Dedifferentiated amniotic fluid mesenchymal stem cell (primary cell): ENCODE measurements around the gene GATD1.

ENCODE experiments used
- DNase-seq: peaks from one replicate; pipeline ENCODE4 v3.0.0-alpha.2; 2016; ENCODE audit errors: extremely low spot score

GATD1 gene

DNA sequence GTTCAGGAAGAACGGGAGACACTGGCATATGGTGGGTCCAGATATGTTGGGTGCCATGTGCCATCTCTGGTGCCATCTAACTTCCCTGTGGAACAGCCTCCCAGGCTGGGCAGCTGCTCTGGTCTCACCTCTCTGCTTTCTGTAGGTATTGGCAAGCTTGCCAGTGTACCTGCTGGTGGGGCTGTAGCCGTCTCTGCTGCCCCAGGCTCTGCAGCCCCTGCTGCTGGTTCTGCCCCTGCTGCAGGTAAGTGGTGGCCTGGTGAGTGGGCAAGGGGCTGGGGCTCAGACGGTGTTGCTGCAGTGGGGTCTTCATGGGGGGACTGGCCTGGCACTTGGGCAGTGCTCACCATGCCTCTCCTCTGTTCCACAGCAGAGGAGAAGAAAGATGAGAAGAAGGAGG, 35.1 kb upstream of the GATD1 start:
- DNase-seq: no peak

DNA sequence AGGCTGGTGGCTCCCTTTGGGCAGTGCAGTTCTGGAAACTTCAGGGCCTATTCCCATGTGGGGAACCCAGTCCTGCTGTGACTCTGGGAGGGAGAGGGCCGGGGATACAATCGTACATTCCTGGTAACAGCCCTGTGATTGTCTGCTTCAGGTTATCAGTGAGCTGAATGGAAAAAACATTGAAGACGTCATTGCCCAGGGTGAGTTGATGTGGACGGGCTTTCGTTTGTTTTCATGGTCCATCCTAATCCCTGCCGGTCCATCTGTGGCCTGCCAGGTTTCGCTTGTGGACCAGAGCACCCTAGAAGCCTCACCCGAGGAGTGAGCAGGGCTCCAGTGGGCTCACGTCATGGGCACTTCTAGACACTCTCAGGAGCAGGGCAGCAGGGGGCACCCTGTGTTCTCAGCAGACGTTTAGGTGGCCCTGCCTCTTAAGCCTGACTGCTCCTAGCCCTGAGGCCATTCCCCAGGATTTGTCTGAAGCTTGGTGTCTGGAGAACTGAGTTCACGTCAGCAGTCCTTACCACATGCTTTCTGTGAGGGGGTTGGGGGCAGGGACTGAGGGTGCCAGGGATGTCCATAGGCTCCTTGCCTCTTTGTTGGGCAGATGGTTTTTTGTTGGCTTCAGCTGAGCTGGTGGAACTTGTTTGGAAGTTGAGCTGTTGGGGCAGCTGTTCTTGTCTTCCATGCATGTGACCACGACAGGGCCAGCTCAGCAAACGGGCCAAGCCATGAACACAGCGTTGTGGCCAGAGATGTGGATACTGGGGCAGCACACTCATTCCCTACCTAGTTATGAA, 34.4 kb upstream of the GATD1 start:
- DNase-seq: no peak

DNA sequence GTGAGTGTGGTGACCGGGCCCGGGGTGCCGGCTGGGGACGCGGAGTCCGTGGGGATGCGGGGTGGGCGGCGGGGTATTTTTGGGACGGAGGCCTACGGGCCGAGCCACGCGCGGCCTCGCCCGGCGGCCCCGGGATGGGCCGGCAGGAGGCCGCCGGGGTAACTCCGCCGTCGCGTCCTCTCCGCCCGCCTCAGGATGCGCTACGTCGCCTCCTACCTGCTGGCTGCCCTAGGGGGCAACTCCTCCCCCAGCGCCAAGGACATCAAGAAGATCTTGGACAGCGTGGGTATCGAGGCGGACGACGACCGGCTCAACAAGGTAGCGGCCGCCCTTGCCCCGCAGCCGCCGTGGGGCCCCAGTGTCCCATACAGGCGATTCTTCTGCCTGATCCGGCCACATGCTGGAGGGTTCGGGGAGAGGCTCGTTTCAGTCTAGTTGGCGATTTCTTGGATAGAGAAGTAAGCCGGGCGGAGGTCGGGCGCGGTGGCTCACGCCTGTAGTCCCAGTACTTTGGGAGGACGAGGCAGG, 32.8 kb upstream of the GATD1 start:
- DNase-seq: no peak

DNA sequence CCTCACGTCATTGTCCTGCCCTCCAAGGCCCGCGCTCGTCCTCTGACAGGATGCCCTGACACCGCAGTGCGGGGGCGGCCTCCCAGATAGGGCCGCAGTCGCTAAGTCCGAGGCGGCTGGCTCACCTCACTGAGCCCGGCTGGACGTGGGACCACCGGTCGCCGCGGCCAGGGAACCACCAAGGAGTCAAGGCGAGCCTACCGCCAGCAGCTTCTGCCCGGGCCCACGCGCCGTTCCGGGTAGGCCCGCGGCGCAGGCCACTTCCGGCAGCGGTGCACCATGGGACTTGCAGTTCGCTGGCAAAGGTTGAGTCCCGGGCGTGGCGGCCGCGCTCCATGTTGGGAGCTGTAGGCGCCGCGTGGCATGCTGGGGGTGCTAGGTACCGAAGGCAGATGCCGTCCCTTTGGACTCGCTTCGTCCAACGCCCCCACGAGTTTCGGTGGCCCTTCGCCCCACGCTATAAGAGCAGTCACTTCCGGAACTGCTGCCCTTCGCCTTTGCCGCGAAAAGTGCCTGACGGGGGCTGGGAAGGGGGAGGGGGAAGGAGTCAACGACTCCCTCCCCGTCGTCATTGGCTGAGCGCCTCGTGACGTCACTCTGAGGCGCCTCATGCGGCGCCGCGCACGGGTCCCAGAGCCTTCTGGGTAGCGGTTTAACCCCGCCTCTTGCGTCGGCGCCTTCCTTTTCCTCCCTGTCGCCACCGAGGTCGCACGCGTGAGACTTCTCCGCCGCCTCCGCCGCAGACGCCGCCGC, 32.2 kb upstream of the GATD1 start, which contains the start of gene RPLP2:
TSS of gene RPLP2 (plus strand) at position 681 of the 753 bp plus-strand sequence. CDS start 268 bp downstream, outside the sequence.
- peak; percentile 95 for DNase-seq

- no peak for DNase-seq
Measured at GRCh38 chr11:808427-809286, 31.4 kb upstream of the GATD1 start.

DNA sequence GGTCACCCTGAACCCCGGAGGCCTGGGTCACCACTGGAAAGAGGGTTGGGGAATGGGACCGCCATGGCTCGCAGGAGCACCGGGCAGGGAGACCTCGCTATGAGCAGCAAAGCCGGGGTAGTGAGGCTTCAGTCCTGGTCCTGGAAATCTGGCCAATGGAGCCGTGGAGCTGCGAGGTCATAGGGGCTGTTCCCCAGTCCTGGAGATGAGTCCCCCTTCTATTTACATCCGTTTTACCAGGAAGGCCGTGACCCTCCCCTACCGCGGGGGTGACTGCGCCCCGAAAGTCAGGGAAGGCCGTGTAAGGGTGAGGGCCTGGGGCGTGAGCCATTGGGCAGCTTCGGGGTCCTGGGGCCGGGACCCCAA, 27.3 kb upstream of the GATD1 start:
- DNase-seq: no peak

DNA sequence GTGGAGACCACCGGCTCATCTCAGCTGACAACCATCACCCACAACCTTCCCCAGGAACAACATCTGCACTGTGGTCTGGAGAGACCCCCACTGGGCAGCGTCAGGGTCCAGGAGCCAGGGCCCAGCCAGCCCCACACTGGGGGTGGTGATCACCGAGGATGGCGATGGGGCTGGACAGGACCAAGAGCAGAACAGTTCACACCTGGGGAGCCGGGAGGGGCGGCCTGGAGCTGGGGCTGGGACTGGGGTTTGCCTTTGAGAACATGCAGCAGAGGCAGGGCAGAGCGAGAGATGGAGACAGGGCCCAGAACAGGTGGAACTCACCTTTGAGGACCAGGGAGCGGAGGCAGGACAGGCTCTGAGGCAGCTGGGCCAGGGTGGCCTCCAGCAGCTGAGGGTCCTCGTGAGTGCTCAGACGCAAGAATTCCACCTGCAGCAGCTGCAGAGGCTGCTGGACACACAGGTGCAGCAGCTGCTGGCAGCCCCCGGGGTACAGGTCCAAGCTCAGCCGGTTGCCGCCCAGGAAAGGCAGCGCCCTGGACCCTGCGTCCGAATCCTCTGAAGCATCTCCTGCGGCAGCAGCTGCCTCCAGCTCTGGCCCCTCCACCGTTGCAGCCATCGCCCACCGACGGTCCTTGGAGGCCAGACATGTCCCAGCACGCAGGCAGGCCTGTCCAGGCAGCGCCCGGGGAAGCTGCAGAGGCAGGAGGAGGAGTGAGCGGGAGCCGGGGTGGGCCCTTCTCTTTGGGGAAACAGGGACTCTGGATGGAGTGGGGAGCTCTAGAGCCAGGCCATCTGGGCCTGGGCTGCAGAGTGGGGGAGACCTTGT, 26.7 kb upstream of the GATD1 start:
- no peak for DNase-seq

DNA sequence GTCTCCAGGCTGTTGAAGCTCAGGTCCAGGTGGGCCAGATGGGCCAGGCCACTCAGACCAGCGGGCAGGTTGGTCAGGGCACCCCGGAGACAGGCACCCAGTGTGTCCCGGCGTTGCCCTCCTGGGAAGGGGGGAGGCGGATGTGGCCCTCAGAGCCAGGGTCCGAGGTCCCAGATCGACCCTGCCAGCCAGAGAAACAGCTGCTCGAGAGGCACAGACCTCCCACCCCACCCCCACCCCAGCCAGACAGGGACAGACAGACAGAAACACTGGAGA, 26.1 kb upstream of the GATD1 start:
- DNase-seq: no peak

DNA sequence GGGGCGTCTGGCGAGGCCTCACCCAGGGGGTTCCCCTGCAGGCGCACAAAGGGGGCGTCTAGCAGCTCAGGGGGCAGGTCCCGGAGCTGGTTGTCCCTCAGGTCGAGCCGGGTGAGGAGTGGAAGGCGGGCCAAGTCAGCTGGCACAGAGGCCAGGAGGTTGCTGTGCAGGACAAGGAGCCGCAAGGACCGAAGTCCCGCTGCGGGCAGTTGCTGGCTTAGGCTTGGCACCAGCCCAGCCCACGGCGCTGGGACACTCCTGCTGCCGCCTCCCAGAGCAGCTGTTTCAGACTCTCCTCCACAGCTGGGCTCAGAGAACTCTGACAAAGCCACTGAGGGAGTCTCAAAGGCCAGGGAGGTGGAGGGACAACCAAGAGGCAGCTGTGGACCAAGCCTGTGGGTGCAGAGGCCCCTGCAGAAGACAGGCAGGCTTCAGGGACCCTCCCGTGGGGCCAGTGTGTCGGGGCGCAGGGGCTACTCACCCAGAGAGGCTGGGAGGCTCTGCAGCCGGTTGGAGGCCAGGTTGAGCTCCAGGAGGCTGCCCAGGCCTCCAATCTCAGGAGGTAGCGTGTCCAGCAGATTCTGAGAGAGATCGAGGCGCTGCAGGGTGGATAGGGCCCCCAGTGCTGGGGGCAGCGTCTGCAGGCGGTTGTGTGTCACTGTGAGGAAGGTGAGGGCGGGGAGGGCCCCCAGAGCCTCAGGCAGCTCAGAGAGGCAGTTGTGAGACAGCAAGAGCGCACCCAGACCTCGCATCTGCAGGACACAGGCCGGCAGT, 25.6 kb upstream of the GATD1 start:
- DNase-seq: no peak

- no peak for DNase-seq
Measured at GRCh38 chr11:802018-802617, 24.8 kb upstream of the GATD1 start.

DNA sequence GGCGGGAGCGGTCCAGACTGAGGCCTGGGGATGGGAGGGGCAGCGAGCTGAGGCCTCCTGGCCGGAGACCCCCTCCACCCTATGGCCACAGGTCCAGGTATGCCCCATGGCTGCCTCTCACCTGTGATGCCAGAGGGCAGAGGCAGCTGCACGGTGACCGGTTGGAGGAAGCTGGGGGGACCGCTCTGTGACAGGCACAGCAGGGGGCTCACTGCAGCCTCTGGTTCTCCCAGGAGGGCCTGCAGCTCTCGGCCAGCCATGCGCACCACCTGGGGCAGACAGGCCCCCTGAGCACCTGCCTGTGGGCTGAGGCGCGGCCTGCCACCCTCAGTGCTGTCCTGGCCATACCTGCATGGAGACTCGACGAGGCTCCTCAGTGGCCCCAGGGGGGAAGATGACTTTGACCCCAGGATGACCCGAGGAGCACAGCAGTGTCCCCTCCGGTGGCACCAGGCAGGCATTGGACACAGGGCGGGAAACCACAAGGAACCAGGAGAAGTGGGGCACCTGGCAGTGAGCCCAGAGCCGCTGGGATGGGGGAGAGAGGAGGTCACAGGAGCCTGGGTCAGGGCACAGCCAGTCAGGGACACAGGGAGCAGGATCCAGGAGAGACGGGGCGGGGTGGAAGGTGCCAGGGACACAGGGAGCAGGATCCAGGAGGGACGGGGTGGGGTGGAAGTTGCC, 24.0 kb upstream of the GATD1 start:
- no peak for DNase-seq

- DNase-seq: no peak
Measured at GRCh38 chr11:800473-800872, 23.2 kb upstream of the GATD1 start.

GRCh38 chr11:799641-800316, 22.5 kb upstream of the GATD1 start:
- no peak for DNase-seq

- DNase-seq: peak; percentile 62
Measured at GRCh38 chr11:798093-798713, 20.9 kb upstream of the GATD1 start, which contains the start of gene SLC25A22. Gene SLC25A22 (minus strand): TSS chr11:798281. CDS start chr11:795006, 3,275 bp downstream.

- peak; percentile 82 for DNase-seq
Measured at GRCh38 chr11:797296-798092, 20.2 kb upstream of the GATD1 start.

GRCh38 chr11:796565-797295, 19.4 kb upstream of the GATD1 start:
- no peak for DNase-seq
